Erythroblast (primary cell): ENCODE data around the gene TCN2.

Experiments
- DNase-seq, 2 experiments: peaks; one replicate each; lab custom pipeline; 2025; lab: John Stamatoyannopoulos, UW
- GATA1 ChIP-seq: IDR thresholded peaks from 2 replicates; pipeline ENCODE4 v1.6.1; 2011; ENCODE audit warnings: low read depth, mild to moderate bottlenecking, control low read depth, low read length, moderate library complexity
- POLR2A ChIP-seq: IDR thresholded peaks from 2 replicates; pipeline ENCODE4 v1.6.1; 2011; ENCODE audit warnings: mild to moderate bottlenecking, low read length

Gene TCN2

DNA sequence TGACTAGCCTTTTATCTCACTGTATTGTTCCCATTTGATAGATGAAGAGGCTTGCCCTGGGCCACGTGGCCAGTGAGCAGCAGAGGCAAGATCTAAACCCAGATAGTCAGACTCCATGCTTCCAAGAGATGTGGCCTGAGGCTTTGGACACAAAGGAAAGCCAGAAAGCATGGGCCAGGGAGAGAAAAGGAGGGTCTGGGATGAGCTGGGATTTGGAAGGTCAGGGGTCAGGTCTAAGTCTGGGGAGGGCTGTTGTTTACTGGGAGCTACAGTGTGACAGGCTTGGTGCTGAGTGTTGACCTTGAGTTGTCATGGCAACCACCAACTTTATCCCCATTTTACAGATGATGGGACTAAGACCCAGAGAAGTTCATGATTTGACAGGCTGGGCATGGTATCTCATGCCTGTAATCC lies 30.7 kb downstream of the TCN2 start:
- DNase-seq: peak; percentile 14 to 35
- no peak for TF ChIP-seq POLR2A
- no peak for TF ChIP-seq GATA1

DNA sequence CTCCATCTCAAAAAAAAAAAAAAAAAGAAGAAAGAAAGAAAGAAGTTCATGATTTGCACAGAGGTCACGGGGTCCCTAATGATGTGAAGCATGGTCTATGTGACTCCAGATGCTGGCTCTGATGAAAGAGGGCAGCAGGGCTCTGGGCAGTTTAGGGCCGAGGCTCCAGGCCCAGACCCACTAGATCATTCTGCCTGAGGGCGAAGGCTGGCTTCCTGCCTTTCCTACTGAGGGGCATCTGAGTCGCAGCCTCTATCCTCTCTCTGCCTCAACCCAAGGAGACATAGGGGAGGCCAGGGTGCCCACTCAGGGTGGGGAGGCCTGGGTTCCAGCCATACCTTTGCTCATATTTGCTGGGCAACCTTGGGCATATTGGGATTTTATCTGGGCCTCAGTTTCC lies 33.4 kb downstream of the TCN2 start:
- TF ChIP-seq POLR2A (no peak), GATA1 (no peak)
- no peak for DNase-seq

DNA sequence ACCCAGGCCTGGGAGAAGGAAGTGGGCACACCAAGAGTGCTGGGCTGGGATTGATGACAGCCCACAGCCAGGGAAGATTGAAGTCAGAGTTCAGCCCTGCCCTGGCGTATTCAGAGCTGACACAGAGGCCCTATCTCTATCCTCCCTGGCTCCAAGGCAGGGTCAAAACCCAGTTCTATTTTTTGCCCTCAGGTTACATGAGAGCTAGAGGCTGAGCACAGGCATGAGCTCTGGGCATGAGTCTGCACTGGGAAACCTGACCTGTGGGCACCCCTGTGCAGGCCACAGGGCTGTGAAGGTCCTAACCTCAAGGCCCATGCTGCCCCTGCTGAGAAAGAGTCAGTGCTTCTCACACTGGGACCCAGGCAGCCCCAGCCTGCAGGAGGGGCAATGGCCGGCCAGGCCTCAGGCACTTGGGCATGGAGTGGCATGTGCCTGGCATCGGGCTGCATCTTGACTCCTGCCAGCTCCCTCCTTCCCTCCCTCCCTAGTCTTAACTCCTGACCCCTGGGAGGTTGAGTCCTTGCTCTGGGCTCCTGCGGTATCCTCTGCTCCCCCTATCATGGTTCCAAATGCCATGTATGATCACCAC lies 34.0 kb downstream of the TCN2 start:
- TF ChIP-seq POLR2A: no peak
- no peak for TF ChIP-seq GATA1
- no peak for DNase-seq

DNA sequence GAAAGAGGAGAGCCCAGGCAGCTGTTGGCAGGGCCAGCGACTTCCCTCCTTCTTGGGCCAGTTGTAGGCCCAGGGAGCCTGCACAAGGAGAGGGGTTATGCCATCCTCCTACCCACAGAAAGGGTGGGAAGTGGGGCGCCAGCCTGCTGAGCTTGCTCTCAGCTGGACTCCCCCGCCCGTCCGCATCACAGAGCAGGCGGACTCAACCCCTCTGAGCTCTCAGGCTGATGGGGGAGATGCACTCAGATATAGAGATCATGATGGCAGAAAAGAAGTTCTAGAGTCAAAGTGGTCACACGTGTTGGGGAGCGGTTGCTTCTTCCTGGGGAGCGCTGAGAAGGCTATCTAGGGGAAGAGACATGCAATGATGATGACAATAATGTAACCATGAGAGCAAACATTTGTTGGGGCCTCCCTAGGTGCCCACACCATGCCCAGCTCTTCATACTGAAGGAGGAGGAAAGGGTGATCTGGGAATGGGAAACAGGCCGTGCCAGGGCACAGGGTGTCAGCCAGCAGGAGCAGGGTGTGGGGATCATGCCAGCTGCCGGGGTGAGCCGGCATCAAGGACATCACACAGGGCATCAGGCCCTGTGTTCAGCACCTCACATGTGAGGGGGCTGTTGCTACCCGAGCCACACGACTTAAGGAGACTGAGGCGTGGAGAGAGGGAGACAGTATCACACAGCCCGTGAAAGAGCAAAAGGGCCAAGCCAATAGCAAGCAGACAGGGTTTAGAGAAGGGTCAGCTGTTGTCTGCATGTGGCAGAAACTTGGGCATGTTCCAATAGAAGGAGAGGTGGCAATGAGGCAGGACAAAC lies 36.3 kb downstream of the TCN2 start:
- TF ChIP-seq GATA1 (no peak), POLR2A (no peak)

DNA sequence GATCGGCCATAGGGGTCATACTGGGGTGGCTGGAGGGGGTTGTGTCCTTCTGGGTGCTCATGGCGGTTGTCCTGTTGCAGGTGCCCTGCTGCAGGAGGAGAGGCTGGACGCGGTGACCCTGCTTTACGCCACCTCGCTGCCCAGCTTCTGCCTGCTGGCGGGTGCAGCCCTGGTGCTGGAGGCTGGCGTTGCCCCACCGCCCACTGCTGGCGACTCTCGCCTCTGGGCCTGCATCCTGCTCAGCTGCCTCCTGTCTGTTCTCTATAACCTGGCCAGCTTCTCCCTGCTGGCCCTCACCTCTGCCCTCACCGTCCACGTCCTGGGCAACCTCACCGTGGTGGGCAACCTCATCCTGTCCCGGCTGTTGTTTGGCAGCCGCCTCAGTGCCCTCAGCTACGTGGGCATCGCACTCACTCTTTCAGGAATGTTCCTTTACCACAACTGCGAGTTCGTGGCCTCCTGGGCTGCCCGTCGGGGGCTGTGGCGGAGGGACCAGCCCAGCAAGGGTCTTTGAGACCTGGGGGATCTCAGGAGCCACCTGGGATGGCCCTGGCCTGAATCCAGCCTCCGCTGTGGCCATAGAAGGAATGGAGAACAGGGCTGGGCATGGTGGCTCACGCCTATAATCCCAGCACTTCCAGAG lies 39.7 kb downstream of the TCN2 start:
- no peak for DNase-seq
- no peak for TF ChIP-seq GATA1
- TF ChIP-seq POLR2A: no peak

More for the DNA sequence above, 36.3 kb downstream of the TCN2 start:
- no peak for DNase-seq

DNA sequence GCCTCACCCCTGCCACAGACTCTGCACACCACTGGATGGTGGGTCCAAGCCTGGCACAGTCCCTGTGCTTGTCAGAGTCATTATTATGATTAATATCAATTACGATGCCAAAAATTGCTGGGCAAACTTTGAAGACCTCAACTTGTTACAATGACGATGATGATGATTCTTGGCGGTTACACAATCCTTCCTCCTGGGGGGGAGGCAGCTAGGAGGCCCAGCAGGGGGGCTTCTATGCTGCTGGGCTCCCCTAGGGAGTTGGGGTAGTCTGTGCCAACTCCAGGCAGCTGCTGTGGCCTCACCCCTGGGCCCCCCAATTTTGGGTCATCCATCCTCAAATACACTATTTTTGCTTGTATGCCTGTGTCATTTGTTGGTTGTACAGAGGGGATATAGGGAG lies 40.6 kb downstream of the TCN2 start:
- no peak for DNase-seq
- TF ChIP-seq POLR2A (no peak), GATA1 (no peak)

DNA sequence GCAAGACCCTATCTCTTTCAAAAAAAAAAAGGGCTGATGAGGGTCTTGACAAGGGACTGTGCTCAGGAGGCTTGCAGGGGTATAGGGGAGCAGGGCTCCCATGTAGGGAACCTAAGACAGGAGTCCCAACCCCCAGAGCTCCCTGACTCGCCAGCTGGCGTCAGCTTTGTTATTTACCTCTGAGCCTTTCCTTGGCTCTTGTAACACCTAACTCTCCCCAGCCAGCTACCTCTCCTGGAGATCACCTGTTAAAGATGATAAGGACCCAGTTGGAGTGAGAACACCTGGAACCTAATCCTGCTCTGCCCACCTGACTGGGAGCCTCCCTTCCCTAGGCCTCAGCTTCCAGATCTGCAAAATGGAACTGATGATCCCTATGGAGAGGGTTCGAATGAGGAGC lies 41.9 kb downstream of the TCN2 start:
- no peak for DNase-seq
- TF ChIP-seq POLR2A: no peak

DNA sequence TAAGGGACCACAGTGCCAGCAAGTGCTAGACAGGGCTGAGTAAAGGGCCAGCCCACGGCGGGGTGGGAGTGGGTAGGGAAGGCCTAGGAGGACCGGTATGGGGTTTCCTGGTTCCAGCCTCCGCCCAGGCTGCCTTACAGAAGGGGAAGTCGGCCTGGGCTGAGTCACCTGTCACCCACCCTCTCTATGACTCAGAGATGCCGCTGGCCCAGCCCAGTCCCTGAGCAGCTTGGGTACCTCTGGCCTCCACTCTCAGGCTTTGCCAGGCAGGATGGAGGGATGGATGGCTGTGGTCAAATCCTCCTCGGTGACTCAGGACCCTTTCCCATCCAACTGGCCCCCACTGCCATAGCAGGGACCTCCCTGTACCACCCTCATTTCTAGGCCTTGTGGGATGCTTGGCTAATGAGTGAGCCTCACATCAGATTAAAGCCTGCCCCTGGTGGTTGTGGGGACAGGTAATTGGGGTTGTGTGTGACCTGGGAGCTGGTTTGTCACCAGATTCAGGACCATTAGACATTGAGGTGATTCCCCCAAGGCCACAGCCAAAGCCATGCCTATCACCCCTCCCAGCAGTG lies 42.5 kb downstream of the TCN2 start:
- no peak for TF ChIP-seq POLR2A
- no peak for TF ChIP-seq GATA1
- peak; percentile 19 to 77 for DNase-seq

DNA sequence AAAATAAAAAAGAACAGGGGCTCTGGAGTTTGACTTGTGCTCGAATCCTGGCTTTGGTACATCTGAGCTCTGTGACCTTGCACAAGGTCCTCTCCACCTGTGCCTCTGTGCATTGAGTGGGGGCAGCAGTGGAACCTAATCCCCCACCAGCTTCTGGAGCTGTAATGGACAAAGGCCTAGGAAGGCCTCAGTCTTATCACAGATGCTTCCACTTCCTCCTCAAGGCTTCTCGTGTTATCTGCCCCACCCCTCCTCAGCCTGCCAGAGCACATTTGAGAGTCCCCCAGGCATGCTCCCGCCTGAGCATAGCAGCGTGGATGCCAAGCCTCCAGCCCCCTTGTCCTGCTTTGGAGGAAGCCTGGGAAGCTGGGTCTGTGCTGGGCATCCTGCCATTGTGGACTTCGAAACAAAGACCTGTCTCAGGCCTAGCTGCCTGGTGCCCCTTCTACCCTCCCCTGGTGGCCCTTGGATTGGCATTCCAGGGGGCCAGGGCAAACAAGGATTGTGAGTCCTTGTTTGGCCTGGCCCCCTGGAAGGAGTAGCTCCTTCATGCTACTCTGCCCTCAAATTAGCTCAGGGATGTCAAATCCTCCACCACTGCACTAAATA lies 43.6 kb downstream of the TCN2 start:
- TF ChIP-seq GATA1 (no peak), POLR2A (no peak)
- DNase-seq: peak in 1 of 2 experiments; percentile 14

DNA sequence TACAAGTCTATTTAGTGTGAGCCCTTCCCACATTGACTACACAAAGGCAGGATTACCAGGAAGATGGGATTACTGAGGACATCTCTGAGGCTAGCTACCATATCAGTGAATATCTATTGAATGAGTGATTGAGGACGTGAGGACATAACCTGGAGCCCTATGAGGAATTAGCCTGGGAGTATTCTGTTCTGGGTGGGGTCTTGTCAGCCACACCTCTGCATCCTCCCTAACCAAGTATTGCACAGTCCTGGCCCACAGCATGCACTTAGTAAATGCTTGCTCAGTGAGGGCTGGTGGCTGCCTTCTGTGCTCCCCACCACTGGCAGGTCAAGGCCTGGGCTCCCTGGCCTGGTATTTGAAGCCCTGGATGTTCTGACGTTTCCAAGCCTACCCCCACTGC lies 45.9 kb downstream of the TCN2 start:
- TF ChIP-seq POLR2A (no peak), GATA1 (no peak)

DNA sequence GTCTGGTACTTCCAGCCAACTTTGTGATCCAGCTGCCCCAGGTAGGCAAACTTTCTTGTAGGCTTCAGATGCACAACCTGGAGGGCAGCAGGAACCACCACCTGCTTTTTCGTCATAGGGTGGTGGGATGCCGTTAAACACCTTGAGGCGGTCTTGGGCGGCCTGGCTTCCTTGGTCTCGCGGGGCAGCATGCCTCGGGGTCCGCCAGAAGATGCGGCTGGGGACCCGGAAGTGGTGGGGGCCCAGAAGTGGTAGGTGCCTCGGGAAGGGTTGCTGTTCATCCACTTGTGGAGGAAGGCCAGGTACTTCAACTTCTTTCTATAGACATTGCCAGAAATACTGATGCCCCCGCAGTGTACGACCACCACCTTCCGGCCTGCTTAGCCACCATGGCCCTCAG lies 47.4 kb downstream of the TCN2 start:
- DNase-seq: no peak
- TF ChIP-seq POLR2A (no peak), GATA1 (no peak)

More for the DNA sequence above, 45.9 kb downstream of the TCN2 start:
- DNase-seq: no peak

DNA sequence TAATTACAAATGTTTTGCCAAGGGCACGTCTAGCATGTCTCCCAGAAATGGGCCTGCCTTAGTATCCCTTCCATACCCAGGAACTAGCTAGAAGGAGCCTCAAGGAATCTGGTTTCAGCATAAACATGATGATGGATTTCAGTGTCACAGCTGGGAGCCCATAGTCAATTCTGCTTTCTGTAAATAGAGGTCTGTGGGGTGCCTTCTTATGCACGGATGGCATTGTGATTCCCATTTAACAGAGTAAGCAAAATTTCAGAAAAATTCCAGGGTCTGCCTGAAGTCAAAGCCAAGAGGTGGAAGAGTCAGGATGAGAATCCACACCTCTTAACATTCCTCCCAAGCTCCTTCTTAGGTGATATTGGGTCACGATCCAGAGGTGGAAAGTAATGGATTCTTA lies 48.6 kb downstream of the TCN2 start:
- TF ChIP-seq GATA1: no peak
- DNase-seq: no peak

DNA sequence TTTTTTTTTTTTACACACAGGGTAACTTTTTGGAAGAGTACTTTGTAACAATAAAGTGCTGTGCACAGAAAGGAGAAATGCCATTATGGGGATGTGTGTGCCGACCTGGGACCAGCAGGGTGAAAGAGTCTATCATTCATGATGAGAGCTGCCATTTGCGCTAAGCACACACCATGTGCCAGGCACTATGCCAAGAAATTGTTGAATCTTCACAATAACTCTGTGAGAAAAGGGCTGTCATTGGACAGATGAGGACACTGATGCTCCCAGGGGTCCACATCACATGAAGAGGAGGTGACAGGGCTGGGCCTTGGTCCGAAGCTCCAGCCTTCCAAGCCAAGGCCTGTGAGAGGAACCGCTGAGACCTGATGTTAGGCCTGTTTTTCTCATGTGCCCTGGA lies 55.1 kb downstream of the TCN2 start:
- no peak for DNase-seq
- no peak for TF ChIP-seq GATA1
- no peak for TF ChIP-seq POLR2A
